NCI-H774 (cell line): ENCODE results near the gene AOAH.

Source experiments
- DNase-seq: peaks from one replicate; lab custom pipeline; 2025; lab: John Stamatoyannopoulos, UW

The AOAH gene

GRCh38 chr7:36546331-36546730, 178.0 kb downstream of the AOAH start:
- no peak for DNase-seq

- no peak for DNase-seq
These were observed 179.0 kb downstream of the AOAH start for GRCh38 chr7:36545291-36545690.

- DNase-seq, result no peak
These were observed 186.2 kb downstream of the AOAH start for GRCh38 chr7:36538126-36538525.

GRCh38 chr7:36535866-36536664, 188.2 kb downstream of the AOAH start:
- DNase-seq, result no peak

- DNase-seq, result no peak
These were observed 190.6 kb downstream of the AOAH start for GRCh38 chr7:36533717-36534116.

GRCh38 chr7:36532981-36533499, 191.3 kb downstream of the AOAH start:
- no peak for DNase-seq

- no peak for DNase-seq
These were observed 192.3 kb downstream of the AOAH start for GRCh38 chr7:36531951-36532350.

GRCh38 chr7:36530456-36530855, 193.8 kb downstream of the AOAH start:
- DNase-seq, result no peak

GRCh38 chr7:36527549-36527913, 196.8 kb downstream of the AOAH start:
- no peak for DNase-seq

- no peak for DNase-seq
These were observed 197.3 kb downstream of the AOAH start for GRCh38 chr7:36526863-36527548.

- no peak for DNase-seq
These were observed 200.8 kb downstream of the AOAH start for GRCh38 chr7:36523371-36524101.

- DNase-seq, result no peak
These were observed 201.8 kb downstream of the AOAH start for GRCh38 chr7:36522453-36523007.

GRCh38 chr7:36521911-36522310, 202.4 kb downstream of the AOAH start:
- DNase-seq, result no peak

GRCh38 chr7:36521133-36521532, 203.2 kb downstream of the AOAH start:
- DNase-seq, result no peak

GRCh38 chr7:36515847-36516246, 208.4 kb downstream of the AOAH start:
- DNase-seq, result no peak

GRCh38 chr7:36514289-36515243, 209.7 kb downstream of the AOAH start:
- no peak for DNase-seq

GRCh38 chr7:36513393-36513792, 210.9 kb downstream of the AOAH start:
- no peak for DNase-seq

- DNase-seq, result no peak
These were observed 211.7 kb downstream of the AOAH start for GRCh38 chr7:36512616-36513015.

- no peak for DNase-seq
These were observed 214.3 kb downstream of the AOAH start for GRCh38 chr7:36509962-36510361.

- DNase-seq, result no peak
These were observed 216.5 kb downstream of the AOAH start for GRCh38 chr7:36507475-36508440.
